HCT116 (cell line): ENCODE measurements around the gene BHMT. TPM values are rescaled to one million over a fixed set of nuclear protein-coding genes. Genes with fewer than 3 reads are reported as not detected.

Source experiments
- ATAC-seq: fragments of 200-7000 bp; cut with Tn5 transposase; 2 replicates; pipeline ENCODE4 v1.9.1; 2020; ENCODE audit warnings: mild to moderate bottlenecking, moderate library complexity
- BruUV-seq: library from RNA; stranded (reverse); fragments of 400-500 nt; replicated peaks from 2 replicates; lab custom pipeline; 2021; lab: Mats Ljungman, UMichigan
- CTCF ChIA-PET: fragments of 300-600 bp; sonication (Branson Sonifier 250); formaldehyde crosslinking; loops from one replicate; lab custom pipeline; 2021; ENCODE audit warnings: antibody characterized with exemption; lab: Charles Lee
- POLR2A ChIA-PET: fragments of 300-600, 350-600 bp; sonication (Branson Sonifier 250); formaldehyde crosslinking; loops from one replicate; lab custom pipeline; 2021; ENCODE audit warnings: antibody characterized with exemption; lab: Charles Lee
- RAD21 ChIA-PET, 2 experiments: fragments of 300-600 bp; sonication (Branson Sonifier 250); formaldehyde crosslinking; loops; one replicate each; lab custom pipeline; 2023; ENCODE audit warnings: low total read pairs in 2 of 2; ENCODE audit not compliant: uncharacterized antibody in 2 of 2, unreplicated experiment in 2 of 2, low non-redundant PET in 1 of 2; lab: Charles Lee
- DNase-seq: peaks from one replicate; pipeline ENCODE4 v3.0.0-alpha.2; 2010; ENCODE audit warnings: low read depth, low spot score
- H2AFZ ChIP-seq: fragments of 200-600 bp; shearing (Covaris generic), sonication (generic); 2 replicates; pipeline ENCODE4 v1.6.1; 2017; ENCODE audit warnings: low read depth, mixed run types, mixed read lengths, antibody characterized with exemption, low read length; ENCODE audit not compliant: poor library complexity, severe bottlenecking
- H3K27ac ChIP-seq: 2 replicates; pipeline ENCODE4 v1.5.1; 2012; ENCODE audit warnings: low read depth, low read length
- H3K27me3 ChIP-seq: fragments of 200-600 bp; sonication (generic); 2 replicates; pipeline ENCODE4 v1.6.1; 2016; ENCODE audit warnings: mixed run types, low read length, mixed read lengths; ENCODE audit not compliant: insufficient read depth
- H3K36me3 ChIP-seq, 2 experiments: fragments of 200-500 bp in 1 of 2; fragments of 200-600 bp in 1 of 2; sonication (Bioruptor generic) in 1 of 2; sonication (generic) in 1 of 2; 2 replicates each; pipeline versions ENCODE4 v1.5.1 to v1.6.1; 2014 to 2016; ENCODE audit warnings: low read length in 2 of 2, inconsistent platforms in 1 of 2, mixed read lengths in 1 of 2, mixed run types in 1 of 2; ENCODE audit not compliant: insufficient read depth in 2 of 2, control insufficient read depth in 1 of 2
- H3K4me1 ChIP-seq, 2 experiments: fragments of 200-600 bp in 1 of 2; sonication (generic) in 1 of 2; 2 replicates each; pipeline versions ENCODE4 v1.5.1 to v1.6.1; 2012 to 2017; ENCODE audit warnings: low read length in 2 of 2, inconsistent platforms in 1 of 2, mild to moderate bottlenecking in 1 of 2, mixed read lengths in 1 of 2, mixed run types in 1 of 2, moderate library complexity in 1 of 2; ENCODE audit not compliant: insufficient read depth in 2 of 2, control insufficient read depth in 1 of 2
- H3K4me2 ChIP-seq: fragments of 200-600 bp; sonication (generic); 2 replicates; pipeline ENCODE4 v1.6.1; 2017; ENCODE audit warnings: mixed run types, low read length, mixed read lengths
- H3K4me3 ChIP-seq, 2 experiments: fragments of 200-600 bp in 1 of 2; sonication (generic) in 1 of 2; replicated peaks in 1 of 2; 2 replicates each; pipeline ENCODE4 v1.5.1; 2011 to 2016; ENCODE audit warnings: low read length in 2 of 2, control low read depth in 1 of 2, low read depth in 1 of 2, mild to moderate bottlenecking in 1 of 2, mixed read lengths in 1 of 2, mixed run types in 1 of 2
- H3K79me2 ChIP-seq: fragments of 200-600 bp; sonication (generic); 2 replicates; pipeline ENCODE4 v1.6.1; 2017; ENCODE audit warnings: mild to moderate bottlenecking, mixed run types, low read length, moderate library complexity, mixed read lengths; ENCODE audit not compliant: insufficient read depth
- H3K9ac ChIP-seq: fragments of 200-600 bp; sonication (generic); 2 replicates; pipeline ENCODE4 v1.6.1; 2016; ENCODE audit warnings: low read length, mixed read lengths
- H3K9me2 ChIP-seq: fragments of 200-600 bp; sonication (generic), shearing (Covaris generic); 2 replicates; pipeline ENCODE4 v1.6.1; 2017; ENCODE audit warnings: mixed run types, mild to moderate bottlenecking, moderate library complexity; ENCODE audit not compliant: insufficient read depth
- H3K9me3 ChIP-seq, 2 experiments: fragments of 200-500 bp in 1 of 2; fragments of 200-600 bp in 1 of 2; sonication (Bioruptor generic) in 1 of 2; sonication (generic) in 1 of 2; 2 replicates each; pipeline ENCODE4 v1.6.1; 2014 to 2017; ENCODE audit warnings: low read length in 2 of 2, mixed read lengths in 2 of 2, inconsistent platforms in 1 of 2, low read depth in 1 of 2, mild to moderate bottlenecking in 1 of 2, mixed run types in 1 of 2, moderate library complexity in 1 of 2; ENCODE audit not compliant: control insufficient read depth in 1 of 2, insufficient read depth in 1 of 2
- H4K20me1 ChIP-seq: fragments of 200-600 bp; sonication (generic), shearing (Covaris generic); 2 replicates; pipeline ENCODE4 v1.6.1; 2017; ENCODE audit warnings: mixed run types, mild to moderate bottlenecking, moderate library complexity; ENCODE audit not compliant: insufficient read depth
- ATF3 ChIP-seq: IDR thresholded peaks from 2 replicates; pipeline ENCODE4 v1.6.1; 2012
- EGR1 ChIP-seq: IDR thresholded peaks from 2 replicates; pipeline ENCODE4 v1.6.1; 2012; ENCODE audit warnings: low read depth
- FOSL1 ChIP-seq: IDR thresholded peaks from 2 replicates; pipeline ENCODE4 v1.6.1; 2012; ENCODE audit warnings: low read depth
- POLR2A ChIP-seq: IDR thresholded peaks from 2 replicates; pipeline ENCODE4 v1.7.0; 2011; ENCODE audit warnings: borderline replicate concordance; ENCODE audit not compliant: insufficient read depth, insufficient read length; ENCODE audit errors: extremely low read depth
- POLR2AphosphoS5 ChIP-seq: IDR thresholded peaks from 2 replicates; pipeline ENCODE4 v1.6.1; 2011; ENCODE audit warnings: mild to moderate bottlenecking, low read depth, low read length, moderate library complexity
- RAD21 ChIP-seq: IDR thresholded peaks from 2 replicates; pipeline ENCODE4 v1.6.1; 2012; ENCODE audit warnings: low read depth, mild to moderate bottlenecking
- SP1 ChIP-seq: IDR thresholded peaks from 2 replicates; pipeline ENCODE4 v1.6.1; 2012; ENCODE audit warnings: low read depth
- SRF ChIP-seq: IDR thresholded peaks from 2 replicates; pipeline ENCODE4 v1.6.1; 2012; ENCODE audit warnings: low read depth
- TCF7L2 ChIP-seq: IDR thresholded peaks from 2 replicates; pipeline ENCODE4 v1.7.0; 2011; ENCODE audit warnings: borderline replicate concordance, inconsistent platforms; ENCODE audit not compliant: insufficient read depth, insufficient read length; ENCODE audit errors: extremely low read depth
- ZFX ChIP-seq: fragments of 450-650 bp; IDR thresholded peaks from 2 replicates; pipeline ENCODE4 v1.6.1; 2017
- intact Hi-C: fragments of 100-400 bp; cut with micrococcal nuclease; formaldehyde crosslinking; loops from 2 replicates; pipeline ENCODE4 v1.10.0; 2022
- total RNA-seq: library from RNA; stranded (reverse); gene quantifications from one replicate; pipeline ENCODE4 v1.2.1, GENCODE V29; 2021; ENCODE audit not compliant: unreplicated experiment

Gene BHMT
- total RNA-seq, 1 experiment from 2014 or later, result 0.44 TPM

DNA sequence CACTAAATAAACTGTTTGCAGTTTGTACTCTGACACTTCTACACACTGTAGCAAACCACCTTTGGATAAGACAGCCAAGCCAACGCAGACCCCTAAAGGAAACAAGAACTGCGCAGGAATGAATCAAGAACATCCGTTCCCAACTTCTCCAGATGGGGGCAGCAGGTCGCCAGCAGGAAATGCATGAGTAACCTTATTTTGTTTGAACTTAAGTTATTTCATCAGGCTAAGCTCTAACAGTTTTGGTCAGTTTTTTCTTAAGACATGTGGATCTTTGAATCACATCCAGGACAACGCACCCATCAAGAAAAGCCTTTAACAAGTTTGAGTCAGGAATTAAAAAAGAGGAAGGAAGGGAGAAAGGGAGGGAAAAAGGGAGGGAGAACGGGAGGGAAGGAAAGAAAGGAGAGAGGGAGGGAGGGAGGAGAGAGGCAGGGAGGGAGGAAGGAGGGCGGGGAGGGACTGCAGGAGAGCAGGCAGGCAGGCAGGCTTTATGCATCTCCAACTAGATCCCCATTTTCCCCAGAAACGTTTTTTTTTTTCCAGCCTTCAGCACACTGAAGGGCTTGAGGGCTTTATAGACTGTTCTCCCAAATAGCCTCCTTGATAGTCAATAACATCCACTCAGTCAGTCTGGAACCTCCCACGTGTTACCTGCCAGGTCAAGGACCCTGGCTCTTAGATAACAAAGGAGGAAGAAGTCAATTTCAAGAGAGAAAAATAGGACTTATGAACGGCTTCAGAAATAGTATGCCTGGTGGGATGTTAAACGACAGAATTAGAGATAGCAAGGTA lies 22.2 kb downstream of the BHMT start (continued):
- TF ChIP-seq RAD21, result peak; percentile 88
- no peak for TF ChIP-seq ATF3
- no peak for TF ChIP-seq POLR2A
- no peak for TF ChIP-seq FOSL1
- TF ChIP-seq EGR1, result 0 out of 2 replicates have a peak, but pooled peaks have one; percentile 4

DNA sequence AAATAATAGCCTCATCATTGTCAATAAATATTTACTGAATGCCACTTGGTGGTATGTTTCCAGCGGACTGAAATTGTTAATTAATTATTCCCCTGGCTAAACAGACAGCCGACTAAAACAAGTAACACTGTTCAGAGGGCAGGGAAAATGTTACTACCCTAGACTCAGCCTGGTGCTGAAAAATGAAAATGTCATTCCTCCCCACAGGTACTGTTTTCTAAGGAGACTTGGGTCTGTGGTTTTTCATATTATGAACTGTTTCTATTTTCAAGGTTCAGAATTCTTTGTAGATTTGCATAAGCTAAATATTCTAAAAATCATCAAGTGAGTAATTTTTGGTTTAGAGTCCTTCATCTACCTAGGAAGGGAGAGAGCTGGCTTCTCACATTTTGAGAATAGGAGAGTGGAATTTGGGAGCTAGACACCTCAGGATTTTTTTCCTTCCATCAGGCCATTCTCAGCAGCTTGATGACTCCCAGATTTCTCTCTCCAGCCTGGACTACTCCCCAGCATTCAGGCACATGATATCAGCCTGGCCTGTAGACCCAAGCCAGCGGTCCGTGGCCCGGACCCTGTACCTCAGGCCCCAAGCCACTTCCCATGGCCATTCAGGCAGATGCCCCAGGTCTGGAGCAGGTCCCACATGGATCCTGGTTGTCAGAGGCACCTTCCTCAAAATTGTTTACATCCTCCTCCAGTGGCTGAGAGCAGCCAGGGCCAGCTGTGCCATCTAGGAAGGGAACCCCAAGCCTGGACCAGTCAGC lies 24.4 kb downstream of the BHMT start:
- H4K20me1 ChIP-seq, result no peaks in the 10 kb centered on the region
- ATAC-seq, result no peak
- H3K4me2 ChIP-seq, result no peak overlapping the region
- CTCF ChIA-PET, result interaction anchor here (1.4 to 12.7 kb wide), 2 partner anchors 112 to 400 kb away, joined by 3 to 373 read pairs; no protein-coding TSS in a partner anchor
- H3K9ac ChIP-seq, result no peak overlapping the region
- BruUV-seq, result no TSS peak
- H2AFZ ChIP-seq, result no peak overlapping the region
- no peak overlapping the region for H3K27ac ChIP-seq
- H3K79me2 ChIP-seq, result no peaks in the 10 kb centered on the region
- POLR2A ChIA-PET, result no interaction called here
- no peak for TF ChIP-seq SP1
- TF ChIP-seq FOSL1, result no peak
- TF ChIP-seq ZFX, result no peak
- no peak for TF ChIP-seq POLR2AphosphoS5
- TF ChIP-seq SRF, result no peak
- no peak for TF ChIP-seq TCF7L2
- H3K9me2 ChIP-seq, result no peaks in the 10 kb centered on the region
- H3K36me3 ChIP-seq, result no peaks in the 10 kb centered on the region
- RAD21 ChIA-PET, result no interaction called here
- H3K4me1 ChIP-seq, result peaks cover 5 to 16% of the 10 kb centered on the region in 2 experiments; a peak in 3 of 4 replicates
- H3K4me3 ChIP-seq, result no peak overlapping the region
- DNase-seq, result no peak
- no peaks in the 10 kb centered on the region for H3K27me3 ChIP-seq
- intact Hi-C loops, result loop anchor here (10.0 kb wide), 1 partner anchor 719 kb away; no protein-coding TSS in a partner anchor
- peaks cover 3 to 10% of the 10 kb centered on the region in 2 experiments; a peak in 1 of 4 replicates for H3K9me3 ChIP-seq
